Measurements from ENCODE around the gene CRYBA4.

DNA sequence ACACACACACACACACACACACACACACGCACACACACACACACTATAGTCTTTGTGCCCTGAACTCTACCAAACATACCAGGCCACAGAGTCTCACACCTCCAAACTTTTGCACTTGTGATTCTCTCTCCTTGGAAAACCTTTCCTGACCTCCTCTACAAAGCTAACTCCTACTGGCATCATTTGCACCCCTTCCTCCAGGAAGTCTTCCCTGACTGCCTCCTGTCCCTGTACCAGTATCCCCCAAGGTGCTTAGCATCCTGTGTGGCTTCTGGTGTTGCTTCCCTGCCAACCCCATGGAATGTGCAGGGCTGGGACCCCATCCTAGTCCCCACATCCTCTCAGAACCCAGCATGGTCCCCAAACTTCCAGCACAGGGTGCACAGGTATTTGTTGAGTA is 40.7 kb upstream of the CRYBA4 start:
- TF ChIP-seq, protein P1, sequence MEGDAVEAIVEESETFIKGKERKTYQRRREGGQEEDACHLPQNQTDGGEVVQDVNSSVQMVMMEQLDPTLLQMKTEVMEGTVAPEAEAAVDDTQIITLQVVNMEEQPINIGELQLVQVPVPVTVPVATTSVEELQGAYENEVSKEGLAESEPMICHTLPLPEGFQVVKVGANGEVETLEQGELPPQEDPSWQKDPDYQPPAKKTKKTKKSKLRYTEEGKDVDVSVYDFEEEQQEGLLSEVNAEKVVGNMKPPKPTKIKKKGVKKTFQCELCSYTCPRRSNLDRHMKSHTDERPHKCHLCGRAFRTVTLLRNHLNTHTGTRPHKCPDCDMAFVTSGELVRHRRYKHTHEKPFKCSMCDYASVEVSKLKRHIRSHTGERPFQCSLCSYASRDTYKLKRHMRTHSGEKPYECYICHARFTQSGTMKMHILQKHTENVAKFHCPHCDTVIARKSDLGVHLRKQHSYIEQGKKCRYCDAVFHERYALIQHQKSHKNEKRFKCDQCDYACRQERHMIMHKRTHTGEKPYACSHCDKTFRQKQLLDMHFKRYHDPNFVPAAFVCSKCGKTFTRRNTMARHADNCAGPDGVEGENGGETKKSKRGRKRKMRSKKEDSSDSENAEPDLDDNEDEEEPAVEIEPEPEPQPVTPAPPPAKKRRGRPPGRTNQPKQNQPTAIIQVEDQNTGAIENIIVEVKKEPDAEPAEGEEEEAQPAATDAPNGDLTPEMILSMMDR (IDR thresholded peaks at IDR 0.05 in 8 of 11, conservative IDR thresholded peaks at IDR 0.05 in 3 of 11), result no peak
- no peak for TF ChIP-seq POLR2AphosphoS5 (IDR thresholded peaks at IDR 0.05)
